Suprapubic skin (tissue), 4 donors: ENCODE results near the gene OSBP2. TPM values are rescaled to one million over a fixed set of nuclear protein-coding genes. Genes with fewer than 3 reads are reported as not detected.

Experiments used
- DNase-seq, 2 donors: peaks; one replicate each; pipeline ENCODE4 v3.0.0-alpha.2; 2019; ENCODE audit warnings: low spot score in 2 of 2
- H3K27ac ChIP-seq: fragments of 200-600 bp; sonication (generic); one replicate; pipeline ENCODE4 v1.5.1; 2019
- H3K27me3 ChIP-seq: fragments of 200-600 bp; sonication (generic); one replicate; pipeline ENCODE4 v1.5.1; 2019
- H3K36me3 ChIP-seq: fragments of 200-600 bp; sonication (generic); one replicate; pipeline ENCODE4 v1.5.1; 2019
- H3K4me1 ChIP-seq: fragments of 200-600 bp; sonication (generic); one replicate; pipeline ENCODE4 v1.5.1; 2019
- H3K4me3 ChIP-seq: fragments of 200-600 bp; sonication (generic); one replicate; pipeline ENCODE4 v1.5.1; 2019; ENCODE audit warnings: mild to moderate bottlenecking
- H3K9me3 ChIP-seq: fragments of 200-600 bp; sonication (generic); one replicate; pipeline ENCODE4 v1.5.1; 2019
- EP300 ChIP-seq: sonication (generic); formaldehyde crosslinking; IDR thresholded peaks from one replicate; pipeline ENCODE4 v1.6.1; 2017; ENCODE audit warnings: antibody characterized with exemption
- POLR2A ChIP-seq, 2 donors: fragments of 450-650 bp; IDR thresholded peaks; one replicate each; pipeline ENCODE4 v1.6.1; 2017; ENCODE audit warnings: antibody characterized with exemption in 2 of 2, mild to moderate bottlenecking in 2 of 2, moderate library complexity in 2 of 2
- POLR2AphosphoS5 ChIP-seq, 3 donors: sonication (generic); formaldehyde crosslinking; IDR thresholded peaks; one replicate each; pipeline ENCODE4 v1.6.1; 2017; ENCODE audit warnings: antibody characterized with exemption in 3 of 3
- WGBS: methylation state at CpG from one replicate; pipeline ENCODE4 v1.1.5; 2018; 5-methylcytosine and 5-hydroxymethylcytosine counted together
- total RNA-seq, 4 donors: library from RNA; depleted of rRNA; stranded (reverse); fragments of >200 nt; gene quantifications; one replicate each; pipeline ENCODE4 v1.1.0, GENCODE V29; 2016
- TF ChIP-seq, protein P1 (sequence below), 2 donors: fragments of 200-600 bp in 1 of 2; fragments of 450-650 bp in 1 of 2; sonication (generic) in 1 of 2; IDR thresholded peaks; one replicate each; pipeline ENCODE4 v1.5.1; 2016 to 2019; ENCODE audit warnings: antibody characterized with exemption in 2 of 2, mild to moderate bottlenecking in 1 of 2, moderate library complexity in 1 of 2

Gene OSBP2
- total RNA-seq, 4 donors from 2014 or later: 3.9 to 11.3 (median 6.4) TPM

- DNase-seq: no peak
- no peak overlapping the region for H3K4me3 ChIP-seq
- H3K36me3 ChIP-seq: no peaks in the 10 kb centered on the region
- 91% methylated on average over 6 of the region's 6 CpGs for WGBS
- H3K27ac ChIP-seq: no peak overlapping the region
- TF ChIP-seq POLR2A (IDR thresholded peaks at IDR 0.05) (no peak), EP300 (no peak), POLR2AphosphoS5 (IDR thresholded peaks at IDR 0.05) (no peak)
- TF ChIP-seq, protein P1, sequence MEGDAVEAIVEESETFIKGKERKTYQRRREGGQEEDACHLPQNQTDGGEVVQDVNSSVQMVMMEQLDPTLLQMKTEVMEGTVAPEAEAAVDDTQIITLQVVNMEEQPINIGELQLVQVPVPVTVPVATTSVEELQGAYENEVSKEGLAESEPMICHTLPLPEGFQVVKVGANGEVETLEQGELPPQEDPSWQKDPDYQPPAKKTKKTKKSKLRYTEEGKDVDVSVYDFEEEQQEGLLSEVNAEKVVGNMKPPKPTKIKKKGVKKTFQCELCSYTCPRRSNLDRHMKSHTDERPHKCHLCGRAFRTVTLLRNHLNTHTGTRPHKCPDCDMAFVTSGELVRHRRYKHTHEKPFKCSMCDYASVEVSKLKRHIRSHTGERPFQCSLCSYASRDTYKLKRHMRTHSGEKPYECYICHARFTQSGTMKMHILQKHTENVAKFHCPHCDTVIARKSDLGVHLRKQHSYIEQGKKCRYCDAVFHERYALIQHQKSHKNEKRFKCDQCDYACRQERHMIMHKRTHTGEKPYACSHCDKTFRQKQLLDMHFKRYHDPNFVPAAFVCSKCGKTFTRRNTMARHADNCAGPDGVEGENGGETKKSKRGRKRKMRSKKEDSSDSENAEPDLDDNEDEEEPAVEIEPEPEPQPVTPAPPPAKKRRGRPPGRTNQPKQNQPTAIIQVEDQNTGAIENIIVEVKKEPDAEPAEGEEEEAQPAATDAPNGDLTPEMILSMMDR (IDR thresholded peaks at IDR 0.05): no peak
- H3K9me3 ChIP-seq: no peaks in the 10 kb centered on the region
- no peaks in the 10 kb centered on the region for H3K4me1 ChIP-seq
- H3K27me3 ChIP-seq: no peaks in the 10 kb centered on the region
Measured at GRCh38 chr22:30781271-30781875, 86.7 kb downstream of the OSBP2 start.

DNA sequence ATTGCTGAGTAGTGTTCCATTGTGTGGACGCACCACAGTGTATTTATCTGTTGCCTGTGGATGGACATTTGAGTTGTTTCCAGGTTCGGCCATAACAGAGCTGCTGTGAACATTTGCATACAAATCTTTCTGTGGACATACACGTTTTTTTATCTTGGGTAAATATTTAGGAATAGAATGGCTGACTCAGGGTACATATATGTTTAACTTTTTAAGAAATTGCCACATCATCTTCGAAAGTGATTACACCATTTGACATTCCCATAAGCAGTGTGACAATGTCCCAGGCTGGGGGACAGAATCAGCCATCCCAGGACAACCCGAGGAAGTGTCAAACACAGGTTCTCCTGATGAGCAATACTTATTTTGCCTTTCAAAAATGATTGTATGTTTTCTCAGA is 87.9 kb downstream of the OSBP2 start:
- no peak for DNase-seq
- Histone ChIP-seq H3K4me1 (no peaks in the 10 kb centered on the region), H3K36me3 (no peaks in the 10 kb centered on the region), H3K9me3 (no peaks in the 10 kb centered on the region), H3K4me3 (no peak overlapping the region), H3K27ac (no peak overlapping the region), H3K27me3 (no peaks in the 10 kb centered on the region)
- WGBS: 82% methylated on average over 5 of the region's 5 CpGs
- TF ChIP-seq POLR2A (IDR thresholded peaks at IDR 0.05) (no peak), EP300 (no peak), POLR2AphosphoS5 (IDR thresholded peaks at IDR 0.05) (no peak)
- TF ChIP-seq, protein P1 (IDR thresholded peaks at IDR 0.05): no peak

GRCh38 chr22:30783021-30783420 is 88.3 kb downstream of the OSBP2 start:
- H3K27ac ChIP-seq: no peak overlapping the region
- H3K9me3 ChIP-seq: no peaks in the 10 kb centered on the region
- H3K4me3 ChIP-seq: no peak overlapping the region
- no peaks in the 10 kb centered on the region for H3K27me3 ChIP-seq
- no peaks in the 10 kb centered on the region for H3K36me3 ChIP-seq
- TF ChIP-seq, protein P1 (IDR thresholded peaks at IDR 0.05): no peak
- no peak for TF ChIP-seq POLR2A (IDR thresholded peaks at IDR 0.05)
- TF ChIP-seq POLR2AphosphoS5 (IDR thresholded peaks at IDR 0.05): no peak
- TF ChIP-seq EP300: no peak
- 67% methylated on average over 2 of the region's 2 CpGs for WGBS
- H3K4me1 ChIP-seq: no peaks in the 10 kb centered on the region
- no peak for DNase-seq

GRCh38 chr22:30785527-30785926 is 90.9 kb downstream of the OSBP2 start:
- Histone ChIP-seq H3K27ac (no peak overlapping the region), H3K9me3 (no peaks in the 10 kb centered on the region), H3K27me3 (no peaks in the 10 kb centered on the region), H3K4me1 (no peaks in the 10 kb centered on the region), H3K36me3 (no peaks in the 10 kb centered on the region), H3K4me3 (no peak overlapping the region)
- DNase-seq: no peak
- TF ChIP-seq POLR2A (IDR thresholded peaks at IDR 0.05) (no peak), POLR2AphosphoS5 (IDR thresholded peaks at IDR 0.05) (no peak), EP300 (no peak)
- TF ChIP-seq, protein P1 (IDR thresholded peaks at IDR 0.05): no peak
- WGBS: 85% methylated on average over 2 of the region's 2 CpGs

GRCh38 chr22:30790366-30790765 is 95.7 kb downstream of the OSBP2 start:
- DNase-seq: no peak
- no peak overlapping the region for H3K4me3 ChIP-seq
- TF ChIP-seq EP300: no peak
- no peak for TF ChIP-seq POLR2AphosphoS5 (IDR thresholded peaks at IDR 0.05)
- TF ChIP-seq POLR2A (IDR thresholded peaks at IDR 0.05): no peak
- TF ChIP-seq, protein P1 (IDR thresholded peaks at IDR 0.05): no peak
- H3K27me3 ChIP-seq: no peaks in the 10 kb centered on the region
- no peaks in the 10 kb centered on the region for H3K4me1 ChIP-seq
- H3K9me3 ChIP-seq: no peaks in the 10 kb centered on the region
- H3K27ac ChIP-seq: no peak overlapping the region
- WGBS: 63% methylated on average over 2 of the region's 2 CpGs
- no peaks in the 10 kb centered on the region for H3K36me3 ChIP-seq
